ENCODE measurements around the gene MEF2A.
"Not testable (repeated sequence)": the region's sequence is repeated elsewhere in the genome, so short reads cannot be mapped to it uniquely, and the experiment has no call there.

MEF2A gene

GRCh38 chr15:99645951-99646350 lies 80.2 kb downstream of the MEF2A start:
- DNase-seq (ENCODE audit: low read depth in 2 of 2), result no peak

GRCh38 chr15:99651023-99651807 lies 85.4 kb downstream of the MEF2A start:
- DNase-seq (ENCODE audit: low read depth in 2 of 2), result no peak

GRCh38 chr15:99656205-99656604 lies 90.4 kb downstream of the MEF2A start:
- no peak for DNase-seq (ENCODE audit: low read depth in 2 of 2)

GRCh38 chr15:99657996-99658395 lies 92.2 kb downstream of the MEF2A start:
- DNase-seq (ENCODE audit: low read depth in 2 of 2), result no peak

GRCh38 chr15:99662903-99663302 lies 97.1 kb downstream of the MEF2A start:
- no peak for DNase-seq (ENCODE audit: low read depth in 2 of 2)

- not testable (repeated sequence) for DNase-seq (ENCODE audit: low read depth in 2 of 2)
These were observed 100.3 kb downstream of the MEF2A start for GRCh38 chr15:99666073-99666472.

- DNase-seq (ENCODE audit: low read depth in 2 of 2), result no peak
These were observed 102.9 kb downstream of the MEF2A start for GRCh38 chr15:99668533-99669182.

- DNase-seq (ENCODE audit: low read depth in 2 of 2), result no peak
These were observed 103.5 kb downstream of the MEF2A start for GRCh38 chr15:99669250-99669649.

- no peak for DNase-seq (ENCODE audit: low read depth in 2 of 2)
These were observed 106.3 kb downstream of the MEF2A start for GRCh38 chr15:99671926-99672635.

GRCh38 chr15:99673111-99673510 lies 107.3 kb downstream of the MEF2A start:
- DNase-seq (ENCODE audit: low read depth in 2 of 2), result no peak

- DNase-seq (ENCODE audit: low read depth in 2 of 2), result no peak
These were observed 108.5 kb downstream of the MEF2A start for GRCh38 chr15:99674279-99674678.

GRCh38 chr15:99677540-99678134 lies 111.9 kb downstream of the MEF2A start:
- no peak for DNase-seq (ENCODE audit: low read depth in 2 of 2)

- no peak for DNase-seq (ENCODE audit: low read depth in 2 of 2)
These were observed 114.5 kb downstream of the MEF2A start for GRCh38 chr15:99680276-99680675.

GRCh38 chr15:99681990-99682389 lies 116.2 kb downstream of the MEF2A start:
- no peak for DNase-seq (ENCODE audit: low read depth in 2 of 2)

- no peak for DNase-seq (ENCODE audit: low read depth in 2 of 2)
These were observed 116.7 kb downstream of the MEF2A start for GRCh38 chr15:99682455-99682854.

- DNase-seq (ENCODE audit: low read depth in 2 of 2), result no peak
These were observed 117.4 kb downstream of the MEF2A start for GRCh38 chr15:99683000-99683670.

- no peak for DNase-seq (ENCODE audit: low read depth in 2 of 2)
These were observed 120.5 kb downstream of the MEF2A start for GRCh38 chr15:99686290-99686689.

- no peak for DNase-seq (ENCODE audit: low read depth in 2 of 2)
These were observed 127.0 kb downstream of the MEF2A start for GRCh38 chr15:99692825-99693224.

- DNase-seq (ENCODE audit: low read depth in 2 of 2), result no peak
These were observed 130.3 kb downstream of the MEF2A start for GRCh38 chr15:99696096-99696495.

- no peak for DNase-seq (ENCODE audit: low read depth in 2 of 2)
These were observed 137.3 kb downstream of the MEF2A start for GRCh38 chr15:99702895-99703602.

All from stimulated activated CD8-positive, alpha-beta memory T cell treated with anti-CD3 and anti-CD28 coated beads, Interleukin-2, amount 100 ng/mL, for 48 hours (primary cell).